Astrocyte (in vitro differentiated cells and primary cell): ENCODE results near the gene HERC6. TPM values are rescaled to one million over a fixed set of nuclear protein-coding genes. Genes with fewer than 3 reads are reported as not detected.

Experiments used
- DNase-seq: peaks from one replicate; pipeline ENCODE4 v3.0.0-alpha.2; 2010; ENCODE audit warnings: low read depth
- FAIRE-seq: peaks from 2 replicates; lab custom pipeline; 2011; peaks lifted over from hg19 to GRCh38; lab: Jason Lieb, UNC
- H2AFZ ChIP-seq: 2 replicates; pipeline ENCODE4 v1.6.0; 2012; ENCODE audit warnings: low read depth, low read length, inconsistent platforms
- H3K27ac ChIP-seq: 2 replicates; pipeline ENCODE4 v1.5.1; 2011; ENCODE audit warnings: low read depth, low read length, inconsistent platforms
- H3K27me3 ChIP-seq: 2 replicates; pipeline ENCODE4 v1.6.0; 2011; ENCODE audit warnings: low read length, inconsistent platforms; ENCODE audit not compliant: insufficient read depth
- H3K36me3 ChIP-seq: 2 replicates; pipeline ENCODE4 v1.5.1; 2011; ENCODE audit warnings: low read length, inconsistent platforms; ENCODE audit not compliant: insufficient read depth
- H3K4me1 ChIP-seq: 2 replicates; pipeline ENCODE4 v1.5.1; 2011; ENCODE audit warnings: low read length, inconsistent platforms; ENCODE audit not compliant: insufficient read depth
- H3K4me2 ChIP-seq: 2 replicates; pipeline ENCODE4 v1.6.0; 2012; ENCODE audit warnings: low read length, inconsistent platforms
- H3K4me3 ChIP-seq: 2 replicates; pipeline ENCODE4 v1.5.1; 2011; ENCODE audit warnings: low read depth, mild to moderate bottlenecking, low read length, inconsistent platforms; ENCODE audit not compliant: insufficient read depth
- H3K79me2 ChIP-seq: 2 replicates; pipeline ENCODE4 v1.6.0; 2012; ENCODE audit warnings: mild to moderate bottlenecking, low read length, inconsistent platforms; ENCODE audit not compliant: insufficient read depth
- H3K9ac ChIP-seq: 2 replicates; pipeline ENCODE4 v1.6.0; 2012; ENCODE audit warnings: mild to moderate bottlenecking, low read length, inconsistent platforms
- H3K9me3 ChIP-seq: 2 replicates; pipeline ENCODE4 v1.5.1; 2012; ENCODE audit warnings: low read depth, mild to moderate bottlenecking, low read length, inconsistent platforms; ENCODE audit not compliant: insufficient read depth
- H4K20me1 ChIP-seq: 2 replicates; pipeline ENCODE4 v1.6.0; 2012; ENCODE audit warnings: low read length, inconsistent platforms; ENCODE audit not compliant: insufficient read depth
- H3K27ac Mint-ChIP-seq: one replicate; pipeline ENCODE4 v1.8.0; 2021; ENCODE audit warnings: mild to moderate bottlenecking, mixed read lengths; ENCODE audit not compliant: unreplicated experiment
- H3K27me3 Mint-ChIP-seq: one replicate; pipeline ENCODE4 v1.8.0; 2021; ENCODE audit warnings: low read depth, mixed read lengths; ENCODE audit not compliant: unreplicated experiment
- H3K36me3 Mint-ChIP-seq: one replicate; pipeline ENCODE4 v1.8.0; 2021; ENCODE audit warnings: low read depth, mixed read lengths; ENCODE audit not compliant: unreplicated experiment
- H3K4me1 Mint-ChIP-seq: one replicate; pipeline ENCODE4 v1.8.0; 2021; ENCODE audit warnings: low read depth, mixed read lengths; ENCODE audit not compliant: unreplicated experiment
- H3K4me3 Mint-ChIP-seq: one replicate; pipeline ENCODE4 v1.8.0; 2021; ENCODE audit warnings: mild to moderate bottlenecking, moderate library complexity, mixed read lengths; ENCODE audit not compliant: unreplicated experiment
- H3K9me3 Mint-ChIP-seq: one replicate; pipeline ENCODE4 v1.8.0; 2021; ENCODE audit warnings: mild to moderate bottlenecking, mixed read lengths; ENCODE audit not compliant: unreplicated experiment
- CTCF ChIP-seq: IDR thresholded peaks from 2 replicates; pipeline ENCODE4 v1.5.1; 2011; ENCODE audit warnings: low read depth, mild to moderate bottlenecking, inconsistent platforms, low read length, moderate library complexity; ENCODE audit not compliant: insufficient read depth
- EZH2 ChIP-seq: IDR thresholded peaks from 2 replicates; pipeline ENCODE4 v1.6.1; 2012; ENCODE audit warnings: mild to moderate bottlenecking, low read length, inconsistent platforms; ENCODE audit not compliant: insufficient read depth
- total RNA-seq: library from RNA; stranded (reverse); gene quantifications from 2 replicates; pipeline ENCODE4 v1.2.1, GENCODE V29; 2021

Gene HERC6
- total RNA-seq, 1 donor from 2014 or later, result 37.3 TPM

GRCh38 chr4:88439161-88439760 is 60.6 kb downstream of the HERC6 start:
- H3K27ac Mint-ChIP-seq, result no peak overlapping the region
- H3K9me3 Mint-ChIP-seq, result peaks cover 4% of the 10 kb centered on the region
- H3K9ac ChIP-seq, result no peak overlapping the region
- H3K36me3 ChIP-seq, result no peaks in the 10 kb centered on the region
- no peaks in the 10 kb centered on the region for H3K27me3 ChIP-seq
- H2AFZ ChIP-seq, result no peak overlapping the region
- no peaks in the 10 kb centered on the region for H3K4me1 Mint-ChIP-seq
- no peak for FAIRE-seq
- DNase-seq, result no peak
- no peaks in the 10 kb centered on the region for H3K27me3 Mint-ChIP-seq
- H4K20me1 ChIP-seq, result no peaks in the 10 kb centered on the region
- no peaks in the 10 kb centered on the region for H3K9me3 ChIP-seq
- peaks cover 30% of the 10 kb centered on the region for H3K36me3 Mint-ChIP-seq
- no peak overlapping the region for H3K4me3 Mint-ChIP-seq
- no peak overlapping the region for H3K4me3 ChIP-seq
- H3K4me1 ChIP-seq, result no peaks in the 10 kb centered on the region
- H3K79me2 ChIP-seq, result no peaks in the 10 kb centered on the region
- no peak for TF ChIP-seq CTCF
- TF ChIP-seq EZH2, result no peak
- H3K27ac ChIP-seq, result no peak overlapping the region
- no peak overlapping the region for H3K4me2 ChIP-seq

- H3K4me1 Mint-ChIP-seq, result no peaks in the 10 kb centered on the region
- H3K4me3 Mint-ChIP-seq, result no peak overlapping the region
- Histone ChIP-seq H4K20me1 (no peaks in the 10 kb centered on the region), H3K36me3 (no peaks in the 10 kb centered on the region), H3K27me3 (no peaks in the 10 kb centered on the region), H3K9ac (no peak overlapping the region), H3K27ac (no peak overlapping the region), H3K4me2 (no peak overlapping the region), H3K79me2 (no peaks in the 10 kb centered on the region), H3K9me3 (no peaks in the 10 kb centered on the region), H2AFZ (no peak overlapping the region), H3K4me1 (no peaks in the 10 kb centered on the region), H3K4me3 (no peak overlapping the region)
- H3K9me3 Mint-ChIP-seq, result peaks cover 4% of the 10 kb centered on the region
- DNase-seq (no peak), FAIRE-seq (no peak)
- H3K27ac Mint-ChIP-seq, result no peak overlapping the region
- peaks cover 27% of the 10 kb centered on the region for H3K36me3 Mint-ChIP-seq
- no peak for TF ChIP-seq EZH2
- TF ChIP-seq CTCF, result no peak
- H3K27me3 Mint-ChIP-seq, result no peaks in the 10 kb centered on the region
These were observed 61.5 kb downstream of the HERC6 start for GRCh38 chr4:88440146-88440545.

- FAIRE-seq (no peak), DNase-seq (no peak)
- no peaks in the 10 kb centered on the region for H3K9me3 ChIP-seq
These were observed 63.0 kb downstream of the HERC6 start for GRCh38 chr4:88441696-88442095.

More at GRCh38 chr4:88441696-88442095, 63.0 kb downstream of the HERC6 start:
- H3K27me3 Mint-ChIP-seq, result no peaks in the 10 kb centered on the region
- Histone ChIP-seq H3K9ac (no peak overlapping the region), H4K20me1 (no peaks in the 10 kb centered on the region), H3K27me3 (no peaks in the 10 kb centered on the region), H3K4me1 (no peaks in the 10 kb centered on the region), H3K4me3 (no peak overlapping the region), H3K36me3 (no peaks in the 10 kb centered on the region), H3K4me2 (no peak overlapping the region), H2AFZ (no peak overlapping the region), H3K79me2 (no peaks in the 10 kb centered on the region), H3K27ac (no peak overlapping the region)
- no peak for TF ChIP-seq EZH2
- TF ChIP-seq CTCF, result no peak
- H3K36me3 Mint-ChIP-seq, result peaks cover 22% of the 10 kb centered on the region
- no peak overlapping the region for H3K27ac Mint-ChIP-seq
- H3K9me3 Mint-ChIP-seq, result peaks cover 4% of the 10 kb centered on the region
- peaks cover 3% of the 10 kb centered on the region for H3K4me1 Mint-ChIP-seq
- no peak overlapping the region for H3K4me3 Mint-ChIP-seq
